ENCODE results near the gene GABPB2. TPM values are rescaled to one million over a fixed set of nuclear protein-coding genes. Genes with fewer than 3 reads are reported as not detected.

The GABPB2 gene
- 10 to 100 TPM; 16.0 to 22.2 TPM for total RNA-seq
- 10 to 100 TPM in 1 of 2 donors, 1 to 10 TPM in 1; 6.9 to 15.0 TPM for polyA plus RNA-seq
- long read RNA-seq, donor 1, full-length matches to known transcripts = 6 of 15 reads
- long read RNA-seq, donor 1, partial matches to known transcripts = 0 of 15 reads
- long read RNA-seq, donor 1, other reads (novel, unspliced or antisense) = 9 of 15 reads
- long read RNA-seq, donor 2, full-length matches to known transcripts = 1 of 8 reads
- long read RNA-seq, donor 2, partial matches to known transcripts = 1 of 8 reads
- long read RNA-seq, donor 2, other reads (novel, unspliced or antisense) = 6 of 8 reads

GRCh38 chr1:151070474-151071276 is at the start of gene GABPB2:
Gene GABPB2, plus strand, starts transcription at chr1:151070761. Its CDS starts 17,429 bp downstream, at chr1:151088190.
- ATAC-seq (ENCODE audit: low FRiP score) (peak; percentile 98), DNase-seq (peak; percentile 94 to 98)
- intact Hi-C loops (cut with DNase I) = no loop called here
- Histone ChIP-seq H3K4me3 (ENCODE audit: low read length in 2 of 2) (peak within 1 kb of the TSS; percentile 61 to 94), H3K9me3 (ENCODE audit: control insufficient read depth, low read length) (no peaks in the 10 kb centered on the region), H3K27ac (ENCODE audit: low read depth in 1 of 2, low read length in 2 of 2) (peak within 1 kb of the TSS; percentile 95 to 98), H3K36me3 (ENCODE audit: control insufficient read depth in 1 of 2, insufficient read depth in 2 of 2, low read length in 1 of 2) (no peaks in the 10 kb centered on the region), H3K4me1 (ENCODE audit: control insufficient read depth in 1 of 2, insufficient read depth in 2 of 2, low read length in 2 of 2) (no peaks in the 10 kb centered on the region), H3K27me3 (ENCODE audit: control insufficient read depth in 1 of 2, insufficient read depth in 2 of 2, low read length in 1 of 2) (no peaks in the 10 kb centered on the region)
- WGBS, 2 donors = 0% methylated on average over 49 to 50 of the region's 50 CpGs

GRCh38 chr1:151024540-151025146 is 45.9 kb upstream of the GABPB2 start:
- Histone ChIP-seq H3K36me3 (ENCODE audit: control insufficient read depth in 1 of 2, insufficient read depth in 2 of 2, low read length in 1 of 2) (peaks cover 0 to 8% of the 10 kb centered on the region in 2 donors), H3K9me3 (ENCODE audit: control insufficient read depth, low read length) (no peaks in the 10 kb centered on the region), H3K4me1 (ENCODE audit: control insufficient read depth in 1 of 2, insufficient read depth in 2 of 2, low read length in 2 of 2) (no peaks in the 10 kb centered on the region), H3K4me3 (ENCODE audit: low read length in 2 of 2) (no peak overlapping the region), H3K27me3 (ENCODE audit: control insufficient read depth in 1 of 2, insufficient read depth in 2 of 2, low read length in 1 of 2) (no peaks in the 10 kb centered on the region), H3K27ac (ENCODE audit: low read depth in 1 of 2, low read length in 2 of 2) (peak overlapping the region in 1 of 2 donors; percentile 48)
- ATAC-seq (ENCODE audit: low FRiP score) = peak; percentile 91
- intact Hi-C loops (cut with DNase I) = loop anchor here in 1 of 2 donors (2.0 kb wide), 1 partner anchor 132 kb away; the partner anchor contains the start of gene TNFAIP8L2
- peak; percentile 90 to 92 for DNase-seq
- WGBS, 2 donors = 22 to 30% methylated on average over 6 of the region's 6 CpGs

- no peak for ATAC-seq (ENCODE audit: low FRiP score)
- no peak overlapping the region for H3K4me3 ChIP-seq (ENCODE audit: low read length in 2 of 2)
- intact Hi-C loops (cut with DNase I) = no loop called here
- no peaks in the 10 kb centered on the region for H3K4me1 ChIP-seq (ENCODE audit: control insufficient read depth in 1 of 2, insufficient read depth in 2 of 2, low read length in 2 of 2)
- no peaks in the 10 kb centered on the region for H3K27me3 ChIP-seq (ENCODE audit: control insufficient read depth in 1 of 2, insufficient read depth in 2 of 2, low read length in 1 of 2)
- H3K27ac ChIP-seq (ENCODE audit: low read depth in 1 of 2, low read length in 2 of 2) = no peak overlapping the region
- no peak for DNase-seq
- H3K36me3 ChIP-seq (ENCODE audit: control insufficient read depth in 1 of 2, insufficient read depth in 2 of 2, low read length in 1 of 2) = peaks cover 0 to 8% of the 10 kb centered on the region in 2 donors
- no peaks in the 10 kb centered on the region for H3K9me3 ChIP-seq (ENCODE audit: control insufficient read depth, low read length)
Observed at GRCh38 chr1:151026460-151026859, 44.1 kb upstream of the GABPB2 start.

GRCh38 chr1:151032164-151032563 is 38.4 kb upstream of the GABPB2 start:
- intact Hi-C loops (cut with DNase I) = no loop called here
- H3K9me3 ChIP-seq (ENCODE audit: control insufficient read depth, low read length) = no peaks in the 10 kb centered on the region
- ATAC-seq (ENCODE audit: low FRiP score) (no peak), DNase-seq (no peak)
- H3K27me3 ChIP-seq (ENCODE audit: control insufficient read depth in 1 of 2, insufficient read depth in 2 of 2, low read length in 1 of 2) = no peaks in the 10 kb centered on the region
- no peak overlapping the region for H3K27ac ChIP-seq (ENCODE audit: low read depth in 1 of 2, low read length in 2 of 2)
- no peak overlapping the region for H3K4me3 ChIP-seq (ENCODE audit: low read length in 2 of 2)
- no peaks in the 10 kb centered on the region for H3K4me1 ChIP-seq (ENCODE audit: control insufficient read depth in 1 of 2, insufficient read depth in 2 of 2, low read length in 2 of 2)
- WGBS, 2 donors = 95 to 97% methylated on average over 8 of the region's 8 CpGs
- peaks cover 5 to 10% of the 10 kb centered on the region in 2 donors for H3K36me3 ChIP-seq (ENCODE audit: control insufficient read depth in 1 of 2, insufficient read depth in 2 of 2, low read length in 1 of 2)

GRCh38 chr1:151035167-151035566 is 35.4 kb upstream of the GABPB2 start:
- DNase-seq (no peak), ATAC-seq (ENCODE audit: low FRiP score) (no peak)
- H3K4me3 ChIP-seq (ENCODE audit: low read length in 2 of 2) = no peak overlapping the region
- no peaks in the 10 kb centered on the region for H3K9me3 ChIP-seq (ENCODE audit: control insufficient read depth, low read length)
- intact Hi-C loops (cut with DNase I) = no loop called here
- no peaks in the 10 kb centered on the region for H3K4me1 ChIP-seq (ENCODE audit: control insufficient read depth in 1 of 2, insufficient read depth in 2 of 2, low read length in 2 of 2)
- no peak overlapping the region for H3K27ac ChIP-seq (ENCODE audit: low read depth in 1 of 2, low read length in 2 of 2)
- H3K36me3 ChIP-seq (ENCODE audit: control insufficient read depth in 1 of 2, insufficient read depth in 2 of 2, low read length in 1 of 2) = peaks cover 0 to 10% of the 10 kb centered on the region in 2 donors
- H3K27me3 ChIP-seq (ENCODE audit: control insufficient read depth in 1 of 2, insufficient read depth in 2 of 2, low read length in 1 of 2) = no peaks in the 10 kb centered on the region
- WGBS, 2 donors = 88 to 93% methylated on average over 3 of the region's 3 CpGs

GRCh38 chr1:151036356-151036755 is 34.2 kb upstream of the GABPB2 start, which contains the start of gene BNIPL:
Gene BNIPL, plus strand, starts transcription at chr1:151036586. Its CDS starts 140 bp downstream, at chr1:151036726.
- H3K27me3 ChIP-seq (ENCODE audit: control insufficient read depth in 1 of 2, insufficient read depth in 2 of 2, low read length in 1 of 2) = no peaks in the 10 kb centered on the region
- peaks cover 0 to 10% of the 10 kb centered on the region in 2 donors for H3K36me3 ChIP-seq (ENCODE audit: control insufficient read depth in 1 of 2, insufficient read depth in 2 of 2, low read length in 1 of 2)
- no peak within 1 kb of the TSS for H3K4me3 ChIP-seq (ENCODE audit: low read length in 2 of 2)
- H3K27ac ChIP-seq (ENCODE audit: low read depth in 1 of 2, low read length in 2 of 2) = no peak within 1 kb of the TSS
- ATAC-seq (ENCODE audit: low FRiP score) (no peak), DNase-seq (no peak)
- intact Hi-C loops (cut with DNase I) = no loop called here
- no peaks in the 10 kb centered on the region for H3K9me3 ChIP-seq (ENCODE audit: control insufficient read depth, low read length)
- no peaks in the 10 kb centered on the region for H3K4me1 ChIP-seq (ENCODE audit: control insufficient read depth in 1 of 2, insufficient read depth in 2 of 2, low read length in 2 of 2)
- whole genome bisulfite sequencing, 2 donors = 49 to 65% methylated on average over 2 of the region's 2 CpGs

- 83 to 90% methylated on average over 6 of the region's 6 CpGs for WGBS, 2 donors
- ATAC-seq (ENCODE audit: low FRiP score) (no peak), DNase-seq (no peak)
- Histone ChIP-seq H3K4me1 (ENCODE audit: control insufficient read depth in 1 of 2, insufficient read depth in 2 of 2, low read length in 2 of 2) (no peaks in the 10 kb centered on the region), H3K36me3 (ENCODE audit: control insufficient read depth in 1 of 2, insufficient read depth in 2 of 2, low read length in 1 of 2) (peaks cover 0 to 10% of the 10 kb centered on the region in 2 donors), H3K27ac (ENCODE audit: low read depth in 1 of 2, low read length in 2 of 2) (no peak overlapping the region), H3K27me3 (ENCODE audit: control insufficient read depth in 1 of 2, insufficient read depth in 2 of 2, low read length in 1 of 2) (no peaks in the 10 kb centered on the region), H3K4me3 (ENCODE audit: low read length in 2 of 2) (no peak overlapping the region), H3K9me3 (ENCODE audit: control insufficient read depth, low read length) (no peaks in the 10 kb centered on the region)
- intact Hi-C loops (cut with DNase I) = no loop called here
Observed at GRCh38 chr1:151037032-151037431, 33.5 kb upstream of the GABPB2 start.

GRCh38 chr1:151039521-151039920 is 31.0 kb upstream of the GABPB2 start:
- intact Hi-C loops (cut with DNase I) = no loop called here
- H3K36me3 ChIP-seq (ENCODE audit: control insufficient read depth in 1 of 2, insufficient read depth in 2 of 2, low read length in 1 of 2) = peaks cover 0 to 7% of the 10 kb centered on the region in 2 donors
- no peak overlapping the region for H3K27ac ChIP-seq (ENCODE audit: low read depth in 1 of 2, low read length in 2 of 2)
- H3K4me3 ChIP-seq (ENCODE audit: low read length in 2 of 2) = no peak overlapping the region
- no peak for DNase-seq
- 90 to 94% methylated on average over 3 of the region's 3 CpGs for WGBS, 2 donors
- H3K27me3 ChIP-seq (ENCODE audit: control insufficient read depth in 1 of 2, insufficient read depth in 2 of 2, low read length in 1 of 2) = no peaks in the 10 kb centered on the region
- no peaks in the 10 kb centered on the region for H3K4me1 ChIP-seq (ENCODE audit: control insufficient read depth in 1 of 2, insufficient read depth in 2 of 2, low read length in 2 of 2)
- H3K9me3 ChIP-seq (ENCODE audit: control insufficient read depth, low read length) = no peaks in the 10 kb centered on the region
- no peak for ATAC-seq (ENCODE audit: low FRiP score)

Data from aorta (tissue), 5 donors.